ENCODE measurements around the gene SUSD6.

- no peak for TF ChIP-seq TAF1 (conservative IDR thresholded peaks at IDR 0.05)
- no peak for TF ChIP-seq CTCF (IDR thresholded peaks at IDR 0.05; ENCODE audit: low read depth, low read length, missing input control)
- TF ChIP-seq YY1 (IDR thresholded peaks at IDR 0.05), result no peak
- no peak for TF ChIP-seq RAD21 (IDR thresholded peaks at IDR 0.05)
- no peak for TF ChIP-seq RXRA (IDR thresholded peaks at IDR 0.05)
- no peak for TF ChIP-seq SP1 (IDR thresholded peaks at IDR 0.05)
- TF ChIP-seq GABPA (IDR thresholded peaks at IDR 0.05 in 1 of 2, conservative IDR thresholded peaks at IDR 0.05 in 1 of 2), result no peak
- TF ChIP-seq NR2F2 (IDR thresholded peaks at IDR 0.05), result no peak
- no peak for TF ChIP-seq MAX (IDR thresholded peaks at IDR 0.05)
These were observed 58.0 kb downstream of the SUSD6 start for GRCh38 chr14:69669375-69669774.

All from liver (tissue), 3 donors.